AG04449 (cell line): ENCODE results near the gene JOSD2.

Source experiments
- CTCF ChIA-PET: fragments of 350-600 bp; formaldehyde crosslinking; extraction: SDS; loops from one replicate; lab custom pipeline; 2021; ENCODE audit warnings: antibody characterized with exemption; lab: Yijun Ruan, JAX
- POLR2A ChIA-PET: fragments of 400-600, 350-600 bp; formaldehyde crosslinking; extraction: SDS; loops from one replicate; lab custom pipeline; 2020; ENCODE audit warnings: antibody characterized with exemption, inconsistent platforms; lab: Yijun Ruan, JAX
- DNase-seq: peaks from one replicate; pipeline ENCODE4 v3.0.0-alpha.2; 2010; ENCODE audit warnings: low read depth, low spot score
- H3K4me3 ChIP-seq: 2 replicates; pipeline ENCODE4 v1.5.1; 2011; ENCODE audit warnings: low read depth, mild to moderate bottlenecking, control low read depth, low read length
- CTCF ChIP-seq: IDR thresholded peaks from one replicate; pipeline ENCODE4 v1.5.1; 2011; ENCODE audit warnings: mild to moderate bottlenecking, moderate library complexity, low read length, control low read depth, inconsistent platforms; ENCODE audit not compliant: insufficient read depth; ENCODE audit errors: missing control alignments

The JOSD2 gene

GRCh38 chr19:50458396-50459066 is 52.5 kb downstream of the JOSD2 start:
- CTCF ChIA-PET, result interaction anchor here (0.9 to 2.3 kb wide), 5 partner anchors 13 to 101 kb away, joined by 3 to 7 read pairs (median 3); no protein-coding TSS in a partner anchor

DNA sequence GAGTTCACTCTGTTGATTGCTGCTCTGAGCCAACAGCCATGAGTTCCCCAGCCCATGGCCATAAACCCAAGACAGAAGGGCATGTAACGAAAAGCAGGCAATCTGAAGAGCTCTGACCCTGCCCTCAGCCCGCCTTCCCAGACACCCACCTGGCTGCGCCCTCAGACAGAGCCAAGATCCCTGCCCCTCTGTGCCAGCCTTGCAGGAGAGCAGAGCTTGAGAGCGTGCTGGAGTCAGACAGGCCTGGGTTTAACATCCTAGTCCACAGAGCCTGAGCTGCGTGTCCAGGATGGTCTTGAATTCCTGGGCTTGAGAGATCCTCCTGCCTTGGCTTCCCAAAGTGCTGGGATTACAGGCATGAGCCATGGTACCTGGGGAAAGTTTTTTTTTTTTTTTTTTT is 53.7 kb downstream of the JOSD2 start:
- no peak for TF ChIP-seq CTCF
- no peak for DNase-seq
- no peak overlapping the region for H3K4me3 ChIP-seq
- CTCF ChIA-PET, result interaction anchor here (1.1 to 2.3 kb wide), 3 partner anchors 8 to 89 kb away, joined by 3 to 7 read pairs (median 4); no protein-coding TSS in a partner anchor
- POLR2A ChIA-PET, result no interaction called here

More at GRCh38 chr19:50458396-50459066, 52.5 kb downstream of the JOSD2 start:
- no peak for TF ChIP-seq CTCF
- H3K4me3 ChIP-seq, result no peak overlapping the region
- DNase-seq, result no peak
- POLR2A ChIA-PET, result no interaction called here
